ENCODE results near the gene NUP210L.
A peak's percentile ranks its signal among the peaks of the same experiment; 100 is the strongest.
"Not testable (repeated sequence)": the region's sequence is repeated elsewhere in the genome, so short reads cannot be mapped to it uniquely, and the experiment has no call there.

NUP210L gene

DNA sequence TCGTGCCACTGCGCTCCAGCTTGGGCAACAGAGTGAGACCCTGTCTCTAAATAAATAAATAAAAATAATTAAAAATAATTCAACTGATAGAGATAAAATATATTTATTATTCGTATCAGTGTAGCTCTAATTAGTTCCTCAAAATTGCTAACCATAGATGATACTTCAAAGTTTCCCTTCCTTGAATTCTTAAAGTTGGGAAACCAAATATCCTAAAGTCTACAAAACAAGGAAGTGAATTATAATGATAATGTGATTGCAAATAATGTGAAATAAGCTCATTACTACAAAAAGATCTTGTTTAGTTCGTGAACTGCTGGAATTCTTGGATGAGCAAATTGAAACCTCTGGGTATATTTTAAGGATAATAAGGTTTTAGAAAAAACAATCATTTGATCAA is 60.5 kb downstream of the NUP210L start:
- DNase-seq, result no peak

GRCh38 chr1:154093699-154094098 is 61.2 kb downstream of the NUP210L start:
- DNase-seq, result no peak

DNA sequence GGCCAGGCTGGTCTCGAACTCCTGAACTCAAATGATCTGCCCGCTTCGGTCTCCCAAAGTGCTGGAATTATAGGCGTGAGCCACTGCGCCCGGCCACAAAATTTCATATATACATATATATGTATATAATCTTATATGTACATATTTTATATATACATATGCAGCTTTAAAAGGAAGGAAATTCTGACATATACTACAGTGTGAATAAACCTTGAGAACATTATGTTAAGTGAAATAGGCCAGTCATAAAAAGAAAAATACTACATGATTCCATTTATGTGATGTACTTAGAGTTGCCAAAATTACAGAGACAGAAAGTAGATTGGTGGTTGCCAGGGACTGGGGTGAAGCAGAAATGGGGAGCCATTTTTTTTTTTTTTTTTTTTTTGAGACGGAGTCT is 63.2 kb downstream of the NUP210L start:
- DNase-seq, result no peak

GRCh38 chr1:154087574-154087973 is 67.3 kb downstream of the NUP210L start:
- no peak for DNase-seq

DNA sequence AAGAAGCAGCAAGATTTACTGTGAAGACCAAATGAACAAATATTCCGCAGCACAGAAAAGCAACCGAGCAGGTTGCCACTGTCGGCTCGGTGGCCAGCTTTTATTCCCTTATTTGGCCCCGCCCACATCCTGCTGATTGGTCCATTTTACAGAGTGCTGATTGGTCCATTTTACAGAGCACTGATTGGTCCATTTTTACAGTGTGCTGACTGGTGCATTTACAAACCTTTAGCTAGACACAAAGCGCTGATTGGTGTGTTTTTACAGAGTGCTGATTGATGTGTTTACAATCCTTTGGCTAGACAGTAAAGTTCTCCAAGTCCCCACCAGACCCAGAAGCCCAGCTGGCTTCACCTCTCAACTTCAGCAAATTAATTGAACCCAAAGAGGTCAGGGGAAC is 71.8 kb downstream of the NUP210L start:
- DNase-seq, result not testable (repeated sequence)

DNA sequence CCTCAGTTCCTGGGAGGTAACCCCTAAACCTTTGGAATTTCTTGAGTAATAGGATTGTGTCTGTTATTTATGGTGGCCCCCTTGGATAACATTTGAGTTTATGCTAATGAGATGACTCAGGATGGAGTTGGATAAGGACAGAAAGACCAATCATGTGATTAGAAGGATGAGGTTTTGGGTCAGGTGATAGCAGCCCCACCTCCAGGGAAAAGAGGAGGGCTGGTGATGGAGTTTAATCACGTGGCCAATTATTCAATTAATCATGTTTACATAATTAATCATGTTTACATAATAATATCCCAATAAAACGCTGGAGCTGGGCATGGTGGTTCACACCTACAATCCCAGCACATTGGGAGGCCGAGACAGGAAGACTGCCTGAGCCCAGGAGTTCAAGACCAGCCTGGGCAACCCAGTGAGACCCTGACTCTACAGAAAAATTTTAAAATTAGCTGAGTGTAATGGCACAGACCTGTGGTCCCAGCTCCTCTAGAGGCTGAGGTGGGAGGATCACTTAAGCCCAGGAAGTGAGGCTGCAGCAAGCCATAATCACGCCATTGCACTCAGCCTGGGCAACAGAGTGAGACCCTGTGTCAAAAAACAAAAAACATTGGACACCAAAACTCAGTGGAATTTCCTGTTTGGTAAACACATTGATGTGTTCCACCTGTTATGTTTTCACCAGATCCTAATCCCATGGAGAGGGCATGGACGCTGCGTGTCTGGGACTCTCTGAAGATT is 73.3 kb downstream of the NUP210L start:
- DNase-seq, result no peak

GRCh38 chr1:154076413-154076812 is 78.5 kb downstream of the NUP210L start:
- DNase-seq, result no peak

GRCh38 chr1:154075746-154076145 is 79.1 kb downstream of the NUP210L start:
- no peak for DNase-seq

DNA sequence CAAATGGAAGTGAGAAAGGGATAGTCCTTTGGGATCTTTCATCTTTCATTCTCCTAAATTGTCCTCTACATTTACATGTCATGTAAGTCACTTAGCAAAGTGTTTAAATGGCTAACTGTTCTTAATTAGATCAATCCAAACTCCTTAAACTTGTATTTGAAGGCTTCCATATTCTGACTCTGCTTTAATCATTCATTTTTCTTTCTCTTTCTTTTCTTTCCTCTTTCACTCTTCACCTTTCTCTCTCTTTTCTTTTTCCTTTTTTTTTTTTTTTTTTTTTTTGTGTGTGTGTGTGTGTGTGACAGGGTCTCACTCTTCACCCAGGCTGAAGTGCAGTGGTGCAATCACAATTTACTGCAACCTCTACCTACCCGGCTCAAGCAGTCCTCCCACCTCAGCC is 92.6 kb downstream of the NUP210L start:
- no peak for DNase-seq

DNA sequence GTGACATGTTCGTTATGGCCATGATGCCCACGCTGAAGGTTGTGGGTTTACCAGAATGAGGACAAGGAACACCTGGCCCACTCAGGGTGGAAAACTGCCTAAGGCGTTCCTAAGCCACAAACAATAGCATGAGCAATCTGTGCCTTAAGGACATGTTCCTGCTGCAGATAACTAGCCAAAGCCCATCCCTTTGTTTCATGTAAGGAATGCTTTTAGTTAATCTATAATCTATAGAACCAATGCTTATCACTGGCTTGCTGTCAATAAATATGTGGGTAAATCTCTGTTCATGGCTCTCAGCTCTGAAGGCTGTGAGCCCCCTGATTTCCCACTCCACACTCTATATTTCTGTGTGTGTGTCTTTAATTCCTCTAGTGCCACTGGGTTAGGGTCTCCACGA is 107.4 kb downstream of the NUP210L start:
- DNase-seq, result not testable (repeated sequence)

GRCh38 chr1:154033697-154034096 is 121.2 kb downstream of the NUP210L start:
- DNase-seq, result not testable (repeated sequence)

DNA sequence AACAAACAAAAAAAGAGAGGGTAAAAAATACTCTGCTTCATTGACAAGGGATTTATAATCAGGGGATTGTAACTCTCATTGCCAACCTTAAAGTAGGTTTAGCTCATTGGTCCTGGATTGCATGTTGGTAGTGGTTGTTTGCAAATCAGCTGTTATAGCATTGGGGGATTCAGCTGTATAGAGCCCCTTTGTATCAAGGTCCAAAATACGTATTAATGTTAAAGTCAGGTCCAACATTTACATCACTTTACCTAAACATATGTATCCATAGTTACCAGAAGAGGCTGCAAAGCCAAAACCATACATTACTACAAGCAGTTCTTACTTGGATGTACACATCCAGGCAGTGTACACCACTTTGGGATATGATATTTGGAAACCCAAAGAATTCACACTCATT is 134.9 kb downstream of the NUP210L start:
- DNase-seq, result no peak

DNA sequence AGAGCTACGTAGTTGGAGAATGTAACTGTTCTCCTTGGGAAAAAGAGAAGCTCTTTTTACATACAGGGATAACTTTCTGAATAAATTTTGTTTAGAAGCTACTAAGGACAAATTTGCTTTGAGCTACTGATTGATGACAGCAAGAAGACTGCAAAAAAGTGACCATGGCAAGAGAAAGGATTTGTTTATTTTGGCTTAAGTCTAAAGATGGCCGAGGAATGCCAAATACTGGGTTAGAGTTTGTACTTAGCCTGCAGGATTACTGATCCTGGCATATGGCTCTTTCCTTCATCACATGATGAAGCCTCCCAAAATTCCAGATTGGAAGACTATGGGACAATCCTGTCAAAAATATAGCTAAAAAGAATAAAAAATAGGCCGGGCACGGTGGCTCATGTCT is 135.6 kb downstream of the NUP210L start:
- DNase-seq, result no peak

DNA sequence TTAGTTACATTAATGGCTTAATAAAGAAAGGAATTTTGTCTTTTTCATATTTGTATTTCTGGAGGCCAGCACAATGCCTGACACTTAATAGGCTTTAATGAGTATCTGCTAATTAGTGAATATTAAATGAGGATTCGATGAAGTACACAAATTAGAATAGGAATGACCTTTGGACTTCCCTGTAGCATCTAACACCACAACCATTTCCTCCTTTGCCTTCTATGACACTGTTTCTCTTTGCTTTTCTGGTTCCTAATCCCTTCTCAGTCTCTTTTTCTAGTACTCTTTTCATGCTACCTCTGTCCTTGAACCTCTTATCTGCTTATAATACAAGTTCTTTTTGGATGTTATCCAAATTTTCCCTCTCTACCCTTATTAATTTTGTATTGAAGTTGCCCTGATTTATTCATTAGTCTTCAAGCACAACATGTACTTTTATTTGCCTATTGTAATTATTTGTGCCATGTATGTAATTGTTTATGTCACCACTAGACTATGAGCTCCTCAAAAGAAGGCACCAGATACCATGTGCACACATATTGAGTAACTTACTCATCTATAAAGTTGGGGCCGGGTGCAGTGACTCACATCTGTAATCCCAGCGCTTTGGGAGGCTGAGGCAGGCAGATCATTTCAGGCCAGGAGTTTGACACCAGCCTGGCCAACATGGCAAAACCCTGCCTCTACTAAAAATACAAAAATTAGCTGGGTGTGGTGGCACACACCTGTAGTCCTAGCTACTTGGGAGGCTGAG is 140.5 kb downstream of the NUP210L start:
- DNase-seq, result peak; percentile 32

GRCh38 chr1:154012543-154012942 is 142.3 kb downstream of the NUP210L start:
- not testable (repeated sequence) for DNase-seq

- DNase-seq, result no peak
Observed at GRCh38 chr1:154012129-154012528, 142.7 kb downstream of the NUP210L start.

DNA sequence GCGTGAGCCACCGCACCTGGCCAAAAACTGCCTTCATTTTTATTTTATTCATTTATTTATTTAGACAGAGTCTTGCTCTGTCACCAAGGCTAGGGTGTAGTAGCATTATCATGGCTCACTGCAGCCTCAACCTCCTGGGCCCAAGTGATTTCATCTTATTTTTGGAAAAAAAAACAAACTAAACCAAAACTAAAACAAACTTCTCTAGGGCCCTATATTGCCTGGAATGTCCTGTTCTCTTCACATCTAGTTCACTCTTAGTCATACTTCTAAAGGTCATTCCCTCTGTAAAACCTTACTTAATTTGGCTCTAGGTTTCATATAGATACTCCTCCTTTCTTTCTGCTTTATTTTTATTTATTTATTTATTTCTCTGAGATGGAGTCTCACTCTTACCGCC is 148.7 kb downstream of the NUP210L start:
- DNase-seq, result peak; percentile 17

DNA sequence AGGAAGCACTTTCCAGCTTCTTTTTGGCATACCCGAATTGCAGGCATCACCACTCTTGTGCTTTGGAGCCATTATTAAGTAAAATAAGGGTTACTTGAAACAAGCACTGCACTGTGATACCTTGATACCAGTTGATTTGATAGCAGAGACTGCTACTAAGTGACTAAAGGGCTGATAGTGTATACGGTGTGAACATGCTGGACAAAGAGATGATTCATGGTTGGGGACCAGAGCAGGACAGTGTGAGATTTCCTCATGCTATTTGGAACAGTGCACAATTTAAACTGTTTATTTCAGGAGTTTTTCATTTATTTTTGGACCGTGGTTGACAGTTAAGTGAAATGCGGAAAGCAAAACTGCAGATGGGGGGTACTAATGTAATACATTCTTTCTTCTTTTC is 154.5 kb downstream of the NUP210L start:
- no peak for DNase-seq

GRCh38 chr1:153996882-153997281 is 158.0 kb downstream of the NUP210L start:
- not testable (repeated sequence) for DNase-seq

- no peak for DNase-seq
Observed at GRCh38 chr1:153995640-153996039, 159.2 kb downstream of the NUP210L start.

DNA sequence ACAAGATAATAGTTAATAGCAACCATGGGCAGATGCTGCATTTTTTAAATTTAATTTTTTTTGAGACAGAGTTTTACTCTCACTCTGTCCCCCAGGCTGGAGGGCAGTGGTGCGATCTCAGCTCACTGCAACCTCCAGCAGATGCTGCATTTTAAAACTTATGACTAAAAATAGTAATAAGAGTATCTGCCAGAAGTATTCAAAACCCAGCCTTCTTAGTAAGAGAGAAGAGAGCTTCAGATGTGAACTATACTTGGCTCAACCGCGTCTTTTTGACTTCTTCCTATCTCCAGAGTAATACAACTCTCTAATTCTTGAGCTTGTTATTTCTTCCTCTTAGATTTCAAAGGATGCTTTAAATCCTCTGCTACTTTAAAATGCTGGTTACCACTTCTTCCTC is 159.7 kb downstream of the NUP210L start:
- no peak for DNase-seq

DNA sequence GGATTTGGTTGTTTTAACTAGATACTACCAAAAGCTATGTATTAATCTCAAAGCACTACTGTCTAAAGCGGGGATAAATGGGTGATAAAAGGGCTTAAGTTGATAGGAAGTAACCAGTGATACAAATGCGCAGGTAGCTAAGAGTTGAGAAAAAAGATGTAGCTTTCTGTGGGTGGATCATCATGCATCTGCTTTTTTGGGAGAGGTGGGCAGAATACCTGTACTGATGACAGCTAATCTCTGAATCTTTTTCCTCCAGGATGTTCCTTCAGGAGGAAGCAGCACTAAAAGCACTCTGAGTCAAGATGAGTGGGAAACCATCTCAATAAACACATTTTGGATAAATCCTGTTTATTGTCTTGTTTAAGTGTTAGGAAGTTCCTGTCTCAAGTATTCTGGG is 163.1 kb downstream of the NUP210L start:
- no peak for DNase-seq

DNA sequence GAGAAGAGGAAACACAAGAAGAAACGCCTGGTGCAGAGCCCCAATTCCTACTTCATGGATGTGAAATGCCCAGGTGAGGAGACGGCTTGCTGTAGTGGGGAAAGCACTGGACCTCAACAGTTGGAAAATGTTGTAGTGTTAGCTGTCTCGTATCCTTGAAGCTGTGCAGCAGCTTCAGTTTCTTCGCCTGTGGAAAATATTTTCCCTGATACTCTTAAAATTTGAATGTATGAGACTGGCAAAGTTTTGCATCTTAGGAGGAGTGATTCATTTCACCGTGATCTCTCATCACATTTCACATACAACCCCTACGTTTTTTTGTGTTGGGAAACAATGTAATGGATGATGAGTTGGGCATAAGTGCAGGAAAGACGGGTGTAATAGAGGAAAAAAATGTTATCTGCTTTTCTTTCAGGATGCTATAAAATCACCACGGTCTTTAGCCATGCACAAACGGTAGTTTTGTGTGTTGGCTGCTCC is 163.7 kb downstream of the NUP210L start:
- no peak for DNase-seq

- DNase-seq, result peak; percentile 99
Observed at GRCh38 chr1:153990468-153991150, 164.3 kb downstream of the NUP210L start, which contains the start of gene RPS27. RPS27 (plus strand) TSS chr1:153990762; CDS start chr1:153990797, 35 bp downstream.

Data from fibroblast of upper back skin (primary cell).